HG03103 (cell line): ENCODE results near the gene FDPS.

ENCODE experiments used
- ATAC-seq: cut with Tn5 transposase; IDR thresholded peaks from one replicate; pipeline ENCODE4 v1.9.1; 2021; ENCODE audit warnings: low read depth; ENCODE audit not compliant: unreplicated experiment

Gene FDPS

GRCh38 chr1:155342842-155343241 is 34.2 kb downstream of the FDPS start:
- no peak for ATAC-seq

- no peak for ATAC-seq
Observed at GRCh38 chr1:155352631-155353030, 44.0 kb downstream of the FDPS start.

- ATAC-seq, result no peak
Observed at GRCh38 chr1:155360051-155360450, 51.4 kb downstream of the FDPS start.
